GM19438 (cell line): Measurements from ENCODE around the gene USP6.
"Not testable (repeated sequence)": the region's sequence is repeated elsewhere in the genome, so short reads cannot be mapped to it uniquely, and the experiment has no call there.

Experiments used
- ATAC-seq: cut with Tn5 transposase; IDR thresholded peaks from one replicate; pipeline ENCODE4 v1.9.1; 2021; ENCODE audit warnings: low read depth; ENCODE audit not compliant: unreplicated experiment

USP6 gene

DNA sequence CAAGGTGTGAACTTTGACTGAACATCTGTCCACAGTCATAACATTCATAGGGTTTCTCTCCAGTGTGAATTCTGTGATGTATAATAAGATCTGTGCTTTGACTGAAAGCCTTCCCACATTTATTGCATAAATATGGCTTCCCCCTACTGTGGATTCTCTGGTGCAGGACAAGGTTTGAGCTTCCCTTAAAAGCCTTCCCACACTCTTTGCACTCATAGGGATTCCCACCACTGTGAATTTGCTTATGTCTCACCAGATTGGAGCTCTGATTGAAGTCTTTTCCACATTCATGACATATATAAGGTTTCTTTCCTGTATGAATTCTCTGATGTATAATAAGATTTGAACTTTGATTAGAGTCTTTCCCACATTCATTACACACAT is 67.6 kb downstream of the USP6 start:
- no peak for ATAC-seq

DNA sequence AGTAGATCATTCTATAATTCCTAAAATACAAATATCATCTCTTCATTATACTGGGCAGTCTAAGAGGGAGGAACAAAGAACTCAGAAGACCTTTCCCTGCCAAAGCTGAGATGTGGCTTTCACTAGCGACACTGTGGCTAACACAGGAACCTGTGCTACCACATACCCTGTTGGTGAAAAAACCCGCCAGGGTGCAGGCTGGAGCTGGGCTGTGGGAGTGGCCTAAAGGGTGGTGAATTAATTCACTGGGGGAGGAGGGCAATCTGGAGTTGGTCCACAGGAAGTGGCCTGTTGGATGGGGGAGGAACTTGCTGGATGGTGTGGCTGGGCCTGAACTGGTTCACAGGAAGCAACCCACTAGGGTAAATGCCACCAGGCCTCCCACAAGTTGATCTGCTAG is 68.5 kb downstream of the USP6 start:
- no peak for ATAC-seq

GRCh38 chr17:5191541-5192417 is 75.9 kb downstream of the USP6 start, which contains the start of gene ZNF594:
Gene ZNF594 (minus strand): TSS chr17:5191868. CDS start chr17:5184256, 7,612 bp downstream.
- ATAC-seq, result peak; percentile 92

GRCh38 chr17:5194346-5194745 is 78.5 kb downstream of the USP6 start:
- no peak for ATAC-seq

DNA sequence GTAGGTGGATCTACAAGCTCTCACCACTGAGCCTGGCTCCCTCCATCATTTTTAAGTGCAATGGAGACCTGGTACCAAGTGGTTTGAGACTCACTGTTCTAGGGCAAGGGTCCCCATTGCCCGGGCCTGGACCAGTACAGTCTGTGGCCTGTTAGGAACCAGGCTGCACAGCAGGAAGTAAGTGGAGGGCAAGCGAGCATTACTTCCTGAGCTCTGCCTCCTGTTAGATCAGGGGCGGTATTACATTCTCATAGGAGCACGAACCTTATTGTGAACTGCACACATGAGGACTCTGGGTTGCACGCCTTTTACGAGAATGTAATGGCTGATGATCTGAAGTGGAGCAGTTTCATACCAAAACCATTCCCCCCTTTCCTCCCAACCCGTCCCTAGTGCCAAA is 82.6 kb downstream of the USP6 start:
- ATAC-seq, result no peak

- ATAC-seq, result no peak
These were observed 84.5 kb downstream of the USP6 start for GRCh38 chr17:5200360-5200759.

- no peak for ATAC-seq
These were observed 85.2 kb downstream of the USP6 start for GRCh38 chr17:5201011-5201410.

GRCh38 chr17:5203178-5203907 is 87.5 kb downstream of the USP6 start:
- no peak for ATAC-seq

DNA sequence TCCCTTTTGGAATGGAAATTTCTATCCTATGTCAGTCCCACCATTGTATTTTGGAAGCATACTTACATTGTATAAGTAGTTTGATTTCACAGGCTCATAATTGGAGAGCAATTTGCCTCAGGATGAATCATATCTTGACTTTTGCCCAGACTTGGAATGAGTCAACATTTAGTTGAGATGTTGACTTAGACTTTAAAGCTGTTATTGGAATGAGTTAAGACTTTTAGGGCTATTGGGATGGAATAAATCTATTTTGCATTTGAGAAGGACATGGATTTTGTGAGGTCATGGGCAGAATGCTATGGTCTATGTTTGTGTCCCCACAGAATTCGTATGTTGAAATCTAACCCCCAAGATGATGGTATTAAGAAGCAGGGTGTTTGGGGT is 88.1 kb downstream of the USP6 start:
- no peak for ATAC-seq

DNA sequence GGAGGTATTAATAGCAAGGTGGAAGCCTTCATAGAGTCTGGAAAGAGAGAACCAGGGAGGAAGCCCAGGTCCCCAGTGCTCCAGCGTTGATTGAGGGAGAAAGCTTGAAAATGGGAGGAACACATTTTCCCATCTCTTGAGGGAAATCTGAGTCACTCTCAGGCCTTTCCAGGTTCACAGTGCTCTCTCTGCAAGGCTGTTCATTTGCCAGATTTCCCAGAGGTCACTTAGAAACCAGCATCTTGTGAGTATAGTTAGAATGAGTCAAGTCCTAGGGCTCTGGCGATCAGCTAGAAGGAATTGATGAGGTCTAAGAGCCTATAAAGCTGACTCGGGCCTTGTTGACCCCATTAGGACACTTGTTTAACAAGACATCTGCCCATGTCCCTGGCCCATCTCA is 93.6 kb downstream of the USP6 start:
- ATAC-seq, result no peak

- no peak for ATAC-seq
These were observed 94.3 kb downstream of the USP6 start for GRCh38 chr17:5210091-5210490.

DNA sequence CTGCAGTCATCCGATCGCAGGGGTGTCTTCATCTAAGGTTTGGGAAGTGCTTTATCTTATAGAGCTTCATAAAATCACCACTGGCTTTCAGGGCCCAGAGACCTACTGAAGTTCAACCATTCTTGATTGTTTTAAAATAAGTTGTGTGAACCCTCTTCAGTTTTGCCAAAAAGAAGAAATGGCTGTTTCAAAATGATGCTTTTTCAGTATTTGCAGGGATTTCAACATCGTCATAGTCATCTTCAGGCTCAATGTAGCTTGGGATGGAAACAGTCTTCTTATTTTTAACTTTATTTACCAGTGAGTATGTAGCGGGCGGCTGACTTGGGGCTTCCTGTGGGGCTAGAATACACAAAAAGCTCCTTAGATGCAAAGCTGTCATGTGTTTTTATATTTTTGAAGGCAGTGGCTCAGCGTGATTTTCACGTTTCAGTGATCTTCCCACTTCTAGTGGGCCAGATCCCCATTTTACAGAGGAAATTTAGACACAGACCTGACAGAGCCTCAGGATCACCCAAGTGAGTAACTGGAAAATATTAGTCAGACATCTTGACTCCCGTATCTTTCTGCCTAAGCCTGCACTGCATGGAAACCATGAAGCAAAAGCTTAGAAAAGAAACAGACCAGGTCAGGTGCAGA is 94.9 kb downstream of the USP6 start:
- no peak for ATAC-seq

DNA sequence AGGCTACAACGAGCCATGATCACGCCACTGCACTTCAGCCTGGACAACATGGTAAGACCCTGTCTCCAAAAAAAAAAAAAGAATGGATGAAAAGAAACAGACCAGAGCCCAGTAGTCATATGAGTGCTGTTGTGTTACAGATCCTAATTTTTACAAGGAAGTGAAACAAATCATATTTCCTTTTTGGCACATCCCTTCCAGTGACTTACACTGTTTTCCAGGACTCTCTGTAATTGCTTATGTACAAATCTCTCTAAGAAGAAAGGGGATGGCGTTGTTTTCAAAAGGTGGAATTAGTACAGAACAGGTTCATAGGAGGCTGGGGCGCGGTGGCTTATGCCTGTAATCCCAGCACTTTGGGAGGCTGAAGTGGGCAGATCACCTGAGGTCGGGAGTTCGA is 95.6 kb downstream of the USP6 start:
- no peak for ATAC-seq

DNA sequence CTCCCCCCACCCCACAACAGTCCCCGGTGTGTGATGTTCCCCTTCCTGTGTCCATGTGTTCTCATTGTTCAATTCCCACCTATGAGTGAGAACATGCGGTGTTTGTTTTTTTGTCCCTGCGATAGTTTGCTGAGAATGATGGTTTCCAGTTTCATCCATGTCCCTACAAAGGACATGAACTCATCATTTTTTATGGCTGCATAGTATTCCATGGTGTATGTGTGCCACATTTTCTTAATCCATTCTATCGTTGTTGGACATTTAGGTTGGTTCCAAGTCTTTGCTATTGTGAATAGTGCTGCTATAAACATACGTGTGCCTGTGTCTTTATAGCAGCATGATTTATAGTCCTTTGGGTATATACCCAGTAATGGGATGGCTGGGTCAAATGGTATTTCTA is 101.7 kb downstream of the USP6 start:
- ATAC-seq, result not testable (repeated sequence)

GRCh38 chr17:5219536-5219935 is 103.7 kb downstream of the USP6 start:
- ATAC-seq, result no peak

DNA sequence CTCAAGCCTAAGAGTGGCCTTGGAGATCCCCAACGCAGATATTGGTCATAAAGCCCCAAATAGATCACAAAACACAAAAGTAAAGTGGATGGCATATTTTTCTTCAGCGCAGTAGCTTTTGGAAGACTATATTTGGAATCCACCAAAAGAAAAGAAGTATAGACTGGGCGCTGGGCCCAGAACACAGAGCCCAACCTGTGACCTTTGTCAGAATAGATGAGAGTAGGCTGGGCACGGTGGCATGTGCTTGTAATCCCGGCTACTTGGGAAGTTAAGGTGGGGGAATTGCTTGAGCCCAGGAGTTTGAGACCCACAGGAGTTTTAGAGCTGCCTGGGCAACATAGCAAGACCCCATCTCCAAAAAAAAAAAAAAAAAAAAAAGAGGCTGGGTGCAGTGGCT is 104.2 kb downstream of the USP6 start:
- ATAC-seq, result no peak

- ATAC-seq, result not testable (repeated sequence)
These were observed 106.1 kb downstream of the USP6 start for GRCh38 chr17:5221912-5222311.
